HEK293T (cell line): ENCODE measurements around the gene TRIM2.

ENCODE experiments used
- ARNT ChIP-seq: fragments of 450-650 bp; IDR thresholded peaks from 2 replicates; pipeline ENCODE4 v1.6.1; 2017; ENCODE audit warnings: mild to moderate bottlenecking
- BHLHE40 ChIP-seq: fragments of 450-650 bp; IDR thresholded peaks from 2 replicates; pipeline ENCODE4 v1.6.1; 2016; ENCODE audit warnings: mild to moderate bottlenecking, moderate library complexity, borderline replicate concordance
- CTBP1 ChIP-seq: fragments of 450-650 bp; IDR thresholded peaks from 2 replicates; pipeline ENCODE4 v1.6.1; 2016; ENCODE audit warnings: borderline replicate concordance
- ELF4 ChIP-seq: fragments of 450-650 bp; IDR thresholded peaks from 2 replicates; pipeline ENCODE4 v1.6.1; 2017; ENCODE audit warnings: antibody characterized with exemption
- FOXA1 ChIP-seq: fragments of 450-650 bp; IDR thresholded peaks from 2 replicates; pipeline ENCODE4 v1.6.1; 2016; ENCODE audit warnings: mild to moderate bottlenecking
- FOXM1 ChIP-seq: fragments of 450-650 bp; IDR thresholded peaks from 2 replicates; pipeline ENCODE4 v1.6.1; 2017; ENCODE audit warnings: mild to moderate bottlenecking, borderline replicate concordance
- L3MBTL2 ChIP-seq: fragments of 450-650 bp; conservative IDR thresholded peaks from 2 replicates; pipeline ENCODE4 v1.6.1; 2016; ENCODE audit warnings: mild to moderate bottlenecking
- LEF1 ChIP-seq: fragments of 450-650 bp; IDR thresholded peaks from 2 replicates; pipeline ENCODE4 v1.6.1; 2017; ENCODE audit warnings: mild to moderate bottlenecking, borderline replicate concordance
- NFRKB ChIP-seq: fragments of 450-650 bp; IDR thresholded peaks from 2 replicates; pipeline ENCODE4 v1.6.1; 2016; ENCODE audit warnings: mild to moderate bottlenecking, moderate library complexity
- SP1 ChIP-seq: fragments of 450-650 bp; IDR thresholded peaks from 2 replicates; pipeline ENCODE4 v1.6.1; 2017
- SUZ12 ChIP-seq: fragments of 450-650 bp; IDR thresholded peaks from 2 replicates; pipeline ENCODE4 v1.6.1; 2016; ENCODE audit warnings: mild to moderate bottlenecking
- TARDBP ChIP-seq: fragments of 450-650 bp; IDR thresholded peaks from 2 replicates; pipeline ENCODE4 v1.6.1; 2016
- ZNF384 ChIP-seq: fragments of 450-650 bp; IDR thresholded peaks from 2 replicates; pipeline ENCODE4 v1.6.1; 2016

DNA sequence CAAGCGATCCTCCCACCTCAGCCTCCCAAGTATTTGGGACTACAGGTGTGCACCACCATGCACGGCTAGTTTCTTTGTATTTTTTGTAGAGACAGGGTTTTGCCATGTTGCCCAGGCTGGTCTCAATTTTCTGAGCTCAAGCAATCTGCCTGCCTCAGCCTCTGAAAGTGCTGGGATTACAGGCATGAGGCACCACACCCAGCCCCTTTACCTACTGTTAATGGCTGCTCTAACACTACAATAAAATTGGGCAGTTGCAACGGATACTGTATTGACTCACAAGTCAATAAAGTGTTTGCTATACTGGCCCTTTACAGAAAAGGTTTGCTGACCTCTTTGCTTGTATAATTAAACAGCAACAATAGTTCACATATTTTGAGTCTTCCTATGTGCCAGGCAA lies 41.5 kb downstream of the TRIM2 start:
- TF ChIP-seq ARNT (no peak), BHLHE40 (no peak), SUZ12 (no peak), ZNF384 (no peak), NFRKB (no peak), SP1 (no peak), FOXM1 (no peak), L3MBTL2 (no peak), TARDBP (no peak), LEF1 (no peak), CTBP1 (no peak), FOXA1 (no peak), ELF4 (no peak)
